H1 (cell line): Measurements from ENCODE around the gene MRPL3. TPM values are rescaled to one million over a fixed set of nuclear protein-coding genes. Genes with fewer than 3 reads are reported as not detected.

Source experiments
- CTCF ChIA-PET: fragments of 300-600 bp; sonication (Branson Sonifier 250); formaldehyde crosslinking; loops from one replicate; lab custom pipeline; 2021; ENCODE audit not compliant: partially characterized antibody; lab: Charles Lee
- POLR2A ChIA-PET: fragments of 300-600 bp; sonication (Branson Sonifier 250); formaldehyde crosslinking; loops from one replicate; lab custom pipeline; 2021; ENCODE audit warnings: inconsistent platforms; ENCODE audit not compliant: partially characterized antibody; lab: Charles Lee
- DNase-seq, 2 experiments: peaks; one replicate each; pipeline versions ENCODE4 v3.0.0 to v3.0.0-alpha.2; 2010 to 2022; ENCODE audit warnings: low spot score in 2 of 2, low read depth in 1 of 2, mixed read lengths in 1 of 2
- FAIRE-seq: peaks from 2 replicates; lab custom pipeline; 2011; peaks lifted over from hg19 to GRCh38; lab: Jason Lieb, UNC
- H2AFZ ChIP-seq: 2 replicates; pipeline ENCODE4 v1.8.1; 2012; ENCODE audit warnings: low read length, inconsistent platforms
- H2AK5ac ChIP-seq: 2 replicates; pipeline ENCODE4 v1.6.1; 2013; ENCODE audit warnings: low read depth, low read length
- H2BK120ac ChIP-seq: replicated peaks from 2 replicates; pipeline ENCODE3; 2013; ENCODE audit warnings: low read depth, low read length, inconsistent platforms
- H2BK12ac ChIP-seq: 2 replicates; pipeline ENCODE4 v1.6.1; 2013; ENCODE audit warnings: low read depth, low read length
- H2BK15ac ChIP-seq: 2 replicates; pipeline ENCODE4 v1.6.1; 2013; ENCODE audit warnings: low read length
- H2BK20ac ChIP-seq: 2 replicates; pipeline ENCODE4 v1.6.1; 2013; ENCODE audit warnings: low read length
- H2BK5ac ChIP-seq: 2 replicates; pipeline ENCODE4 v1.6.1; 2013; ENCODE audit warnings: low read depth, low read length
- H3K14ac ChIP-seq: 2 replicates; pipeline ENCODE4 v1.6.1; 2013; ENCODE audit warnings: inconsistent platforms; ENCODE audit not compliant: insufficient read length
- H3K18ac ChIP-seq: 2 replicates; pipeline ENCODE4 v1.6.1; 2013; ENCODE audit warnings: low read length; ENCODE audit errors: extremely low read depth
- H3K23ac ChIP-seq: 2 replicates; pipeline ENCODE4 v1.6.1; 2013; ENCODE audit warnings: inconsistent platforms; ENCODE audit not compliant: insufficient read length
- H3K23me2 ChIP-seq: 2 replicates; pipeline ENCODE4 v1.6.1; 2013; ENCODE audit warnings: low read depth, low read length
- H3K27ac ChIP-seq: 2 replicates; pipeline ENCODE4 v1.6.1; 2011; ENCODE audit warnings: low read depth, low read length, inconsistent platforms
- H3K27me3 ChIP-seq, 4 experiments: replicated peaks in 1 of 4; 1 replicate in 1 of 4; 2 replicates in 3 of 4; pipeline versions ENCODE4 v1.6.1 to v1.8.1; 2011 to 2013; ENCODE audit warnings: low read length in 3 of 4, mild to moderate bottlenecking in 3 of 4, inconsistent platforms in 2 of 4, mixed read lengths in 2 of 4, moderate library complexity in 1 of 4; ENCODE audit not compliant: control insufficient read depth in 3 of 4, insufficient read depth in 3 of 4; ENCODE audit errors: extremely low read depth in 1 of 4
- H3K36me3 ChIP-seq, 4 experiments: 2 replicates each; pipeline versions ENCODE4 v1.6.1 to v1.8.1; 2011 to 2013; ENCODE audit warnings: mild to moderate bottlenecking in 4 of 4, low read length in 3 of 4, moderate library complexity in 2 of 4, control low read depth in 1 of 4, inconsistent platforms in 1 of 4; ENCODE audit not compliant: insufficient read depth in 4 of 4, control insufficient read depth in 2 of 4
- H3K4ac ChIP-seq: replicated peaks from 2 replicates; pipeline ENCODE3; 2013; ENCODE audit warnings: low read length, low read depth, mixed read lengths, inconsistent platforms; ENCODE audit not compliant: insufficient read length
- H3K4me1 ChIP-seq, 4 experiments: replicated peaks in 1 of 4; 1 replicate in 1 of 4; 2 replicates in 3 of 4; pipeline versions ENCODE4 v1.6.1 to v1.8.1; 2011 to 2013; ENCODE audit warnings: low read length in 3 of 4, inconsistent platforms in 2 of 4, mixed read lengths in 1 of 4; ENCODE audit not compliant: insufficient read depth in 4 of 4, control insufficient read depth in 3 of 4
- H3K4me2 ChIP-seq, 2 experiments: 2 replicates each; pipeline versions ENCODE4 v1.6.1 to v1.8.1; 2011 to 2013; ENCODE audit warnings: low read depth in 2 of 2, low read length in 2 of 2, control low read depth in 1 of 2, inconsistent platforms in 1 of 2, mild to moderate bottlenecking in 1 of 2; ENCODE audit not compliant: insufficient read depth in 1 of 2
- H3K4me3 ChIP-seq, 4 experiments: fragments of 200-600, 300-600 bp in 1 of 4; sonication (generic), shearing (Covaris generic), sonication (Bioruptor Twin) in 1 of 4; 2 replicates each; pipeline versions ENCODE4 v1.5.1 to v1.8.1; 2011 to 2016; ENCODE audit warnings: low read length in 4 of 4, low read depth in 3 of 4, control low read depth in 2 of 4, inconsistent platforms in 2 of 4, mild to moderate bottlenecking in 2 of 4, mixed read lengths in 1 of 4, moderate library complexity in 1 of 4; ENCODE audit not compliant: insufficient read depth in 2 of 4; ENCODE audit errors: extremely low read depth in 1 of 4
- H3K56ac ChIP-seq: replicated peaks from 2 replicates; pipeline ENCODE3; 2013; ENCODE audit warnings: low read depth, mild to moderate bottlenecking, mixed read lengths, low read length, inconsistent platforms; ENCODE audit not compliant: insufficient read length
- H3K79me1 ChIP-seq: 2 replicates; pipeline ENCODE4 v1.6.1; 2013; ENCODE audit warnings: low read depth, low read length, control low read depth
- H3K79me2 ChIP-seq, 2 experiments: 2 replicates each; pipeline versions ENCODE4 v1.6.1 to v1.8.1; 2012 to 2013; ENCODE audit warnings: low read length in 2 of 2, mild to moderate bottlenecking in 2 of 2, inconsistent platforms in 1 of 2; ENCODE audit not compliant: insufficient read depth in 2 of 2, control insufficient read depth in 1 of 2
- H3K9ac ChIP-seq, 4 experiments: replicated peaks in 1 of 4; 1 replicate in 1 of 4; 2 replicates in 3 of 4; pipeline versions ENCODE4 v1.6.1 to v1.8.1; 2011 to 2013; ENCODE audit warnings: low read depth in 3 of 4, low read length in 3 of 4, control low read depth in 2 of 4, mild to moderate bottlenecking in 2 of 4, moderate library complexity in 2 of 4, inconsistent platforms in 1 of 4; ENCODE audit errors: extremely low read depth in 1 of 4
- H3K9me3 ChIP-seq, 2 experiments: 2 replicates each; pipeline versions ENCODE4 v1.6.1 to v1.8.1; 2012 to 2013; ENCODE audit warnings: mild to moderate bottlenecking in 2 of 2, moderate library complexity in 2 of 2, control low read depth in 1 of 2, inconsistent platforms in 1 of 2, low read depth in 1 of 2, low read length in 1 of 2, mixed read lengths in 1 of 2; ENCODE audit not compliant: insufficient read depth in 2 of 2
- H4K20me1 ChIP-seq, 2 experiments: replicated peaks in 1 of 2; 2 replicates each; pipeline versions ENCODE3 to v1.8.1; 2011 to 2013; ENCODE audit warnings: inconsistent platforms in 2 of 2, low read length in 2 of 2, mild to moderate bottlenecking in 1 of 2; ENCODE audit not compliant: insufficient read depth in 2 of 2, control insufficient read depth in 1 of 2
- H4K5ac ChIP-seq: 2 replicates; pipeline ENCODE4 v1.6.1; 2013; ENCODE audit warnings: low read length, low read depth, mixed read lengths, inconsistent platforms; ENCODE audit not compliant: insufficient read length
- H4K8ac ChIP-seq: 2 replicates; pipeline ENCODE4 v1.8.0; 2013; ENCODE audit warnings: mild to moderate bottlenecking, moderate library complexity, low read length, inconsistent platforms; ENCODE audit not compliant: insufficient read depth; ENCODE audit errors: extremely low read depth
- H4K91ac ChIP-seq: replicated peaks from 2 replicates; pipeline ENCODE3; 2013; ENCODE audit warnings: low read length, mixed read lengths, inconsistent platforms; ENCODE audit not compliant: insufficient read length
- CREB1 ChIP-seq: IDR thresholded peaks from 2 replicates; pipeline ENCODE4 v1.6.1; 2012; ENCODE audit warnings: inconsistent platforms
- GTF2F1 ChIP-seq: IDR thresholded peaks from 2 replicates; pipeline ENCODE4 v1.6.1; 2012; ENCODE audit warnings: low read depth, low read length, improper control_type of control experiment, borderline replicate concordance
- KDM4A ChIP-seq: IDR thresholded peaks from one replicate; pipeline ENCODE4 v1.7.1; 2012; ENCODE audit warnings: low read depth, mild to moderate bottlenecking, moderate library complexity, low read length, inconsistent platforms; ENCODE audit not compliant: severe bottlenecking
- MAFK ChIP-seq: IDR thresholded peaks from 2 replicates; pipeline ENCODE4 v1.6.1; 2012; ENCODE audit warnings: low read depth, mild to moderate bottlenecking, improper control_type of control experiment, low read length
- POLR2AphosphoS5 ChIP-seq: IDR thresholded peaks from 2 replicates; pipeline ENCODE4 v1.6.1; 2011; ENCODE audit warnings: low read depth, low read length
- TAF7 ChIP-seq: optimal IDR thresholded peaks from 2 replicates; pipeline ENCODE3; 2011; ENCODE audit warnings: low read depth, mild to moderate bottlenecking, inconsistent platforms, low read length, moderate library complexity, borderline replicate concordance
- TEAD4 ChIP-seq: IDR thresholded peaks from 2 replicates; pipeline ENCODE4 v1.6.1; 2012; ENCODE audit warnings: low read depth, low read length, inconsistent platforms, mixed read lengths
- whole genome bisulfite sequencing, 2 experiments: shearing (Covaris generic) in 1 of 2; methylation state at CpG; one replicate each; pipeline versions ENCODE4 v1.1.6 to v1.1.7; 2013 to 2015; ENCODE audit warnings: low lambda C conversion rate in 2 of 2, mixed read lengths in 2 of 2, inconsistent platforms in 1 of 2, low coverage in 1 of 2, missing lambda C conversion rate in 1 of 2; ENCODE audit not compliant: insufficient replicate concordance in 2 of 2, insufficient coverage in 1 of 2, insufficient read length in 1 of 2; ENCODE audit errors: extremely low coverage in 1 of 2, missing lambda C conversion rate in 1 of 2; 5-methylcytosine and 5-hydroxymethylcytosine counted together
- long read RNA-seq, 2 experiments: library from RNA in 1 of 2; library from capped mRNA in 1 of 2; stranded (forward); transcript quantifications; one replicate each; pipeline ENCODE4 v2.0.0, GENCODE V29; 2021; ENCODE audit warnings: inconsistent platforms in 1 of 2
- polyA minus RNA-seq, 3 experiments: library from RNA; depleted of rRNA, polyadenylated mRNA; stranded (reverse); fragments of >200 nt; gene quantifications; 1 replicate in 2 of 3; 2 replicates in 1 of 3; pipeline ENCODE4 v1.2.3, GENCODE V29; 2011
- polyA plus RNA-seq, 7 experiments: library from polyadenylated mRNA; depleted of rRNA in 3 of 7; stranded (reverse) in 5 of 7; unstranded in 2 of 7; fragments of >200 nt in 5 of 7; fragments of 200-250 nt in 2 of 7; gene quantifications; 1 replicate in 5 of 7; 2 replicates in 1 of 7; 4 replicates in 1 of 7; pipeline versions ENCODE4 v1.2.1 to v1.2.3, GENCODE V29; 2011 to 2013; ENCODE audit warnings: missing spikeins in 2 of 7, mixed read lengths in 2 of 7
- total RNA-seq: library from RNA; stranded (reverse); fragmentation: NEBNext Ultra II Directional; extraction: Animal tissue kit (Norgen Biotek cat#: 25700); gene quantifications from 2 replicates; pipeline ENCODE4 v1.2.1, GENCODE V29; 2021

MRPL3 gene
- 164 and 175 TPM in 2 replicates for total RNA-seq
- 99.9 and 164 TPM in 2 replicates for polyA plus RNA-seq (2011; rRNA removed)
- 159 TPM for polyA plus RNA-seq (2011; cell fraction: cytosol; rRNA removed)
- 76.5 TPM for polyA plus RNA-seq (2011; cell fraction: nucleus; rRNA removed)
- polyA plus RNA-seq (2012, experiment 1 of 2) = 114 to 170 TPM (median 127 TPM) in 4 replicates
- 34.5 TPM for polyA plus RNA-seq (2012, experiment 2 of 2)
- 151 TPM for polyA plus RNA-seq (2013, experiment 1 of 2)
- 157 TPM for polyA plus RNA-seq (2013, experiment 2 of 2)
- polyA minus RNA-seq (2011; rRNA and poly(A)+ RNA removed) = 139 and 229 TPM in 2 replicates
- polyA minus RNA-seq (2011; cell fraction: cytosol; rRNA and poly(A)+ RNA removed) = 61.7 TPM
- 205 TPM for polyA minus RNA-seq (2011; cell fraction: nucleus; rRNA and poly(A)+ RNA removed)
- long read RNA-seq, experiment 1, transcript MRPL3-201 (10 exons, 1,706 nt) = major isoform, 180 of 299 reads
- long read RNA-seq, experiment 1, transcript MRPL3-209 (10 exons, 1,377 nt) = minor isoform, 5 of 299 reads
- long read RNA-seq, experiment 1, partial matches to known transcripts = 90 of 299 reads
- long read RNA-seq, experiment 1, other reads (novel, unspliced or antisense) = 20 of 299 reads
- long read RNA-seq, experiment 2, transcript MRPL3-201 (10 exons, 1,706 nt) = major isoform, 371 of 415 reads
- long read RNA-seq, experiment 2, transcript MRPL3-209 (10 exons, 1,377 nt) = minor isoform, 11 of 415 reads
- long read RNA-seq, experiment 2, transcript MRPL3-208 (4 exons, 813 nt) = minor isoform, 5 of 415 reads
- long read RNA-seq, experiment 2, transcript MRPL3-202 (11 exons, 1,457 nt) = minor isoform, 7 of 415 reads
- long read RNA-seq, experiment 2, partial matches to known transcripts = 7 of 415 reads
- long read RNA-seq, experiment 2, other reads (novel, unspliced or antisense) = 14 of 415 reads

DNA sequence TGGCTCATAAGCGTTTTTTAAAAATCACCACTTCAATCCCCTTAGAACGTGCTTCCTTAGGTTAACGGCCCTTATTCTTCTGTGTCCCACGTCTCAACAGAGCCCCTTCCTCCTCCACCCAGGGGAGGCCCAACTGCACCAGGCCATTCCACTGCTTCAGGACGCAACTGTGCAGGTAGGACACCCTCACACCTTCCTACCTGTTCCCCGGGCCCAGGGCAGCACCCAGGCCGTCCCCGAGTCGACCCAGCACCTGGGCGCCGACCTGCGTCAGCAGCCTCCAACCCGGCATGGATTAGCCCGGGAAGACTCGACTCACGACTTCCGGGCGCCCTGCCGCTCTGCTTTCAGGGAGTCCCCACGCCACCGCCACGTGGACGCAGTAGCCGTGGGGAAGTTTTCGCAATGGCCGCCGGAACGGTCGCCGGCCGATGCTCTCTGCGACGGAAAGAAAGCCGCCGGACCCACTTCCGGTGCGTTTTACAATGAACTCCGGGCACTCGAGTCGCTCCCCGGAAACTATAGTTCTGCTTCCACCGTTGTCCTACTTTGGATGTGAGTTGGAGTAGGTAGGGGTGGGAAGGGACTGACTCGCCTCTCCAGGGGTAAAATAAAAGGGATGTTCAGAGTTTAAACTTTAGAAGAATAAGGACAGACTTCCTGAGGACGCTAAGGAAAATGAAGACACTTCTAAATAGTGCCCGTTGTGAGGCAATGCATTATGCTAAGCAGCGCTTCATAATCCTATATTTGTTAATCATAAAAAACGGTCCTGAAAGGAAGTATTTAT, at the start of gene MRPL3:
MRPL3 (minus strand) TSS at position 442 of the 790 bp plus-strand sequence; CDS start at position 292, 150 bp downstream.
- no peak for FAIRE-seq
- H3K4ac ChIP-seq = peak within 1 kb of the TSS; percentile 82
- H2BK20ac ChIP-seq = no peak within 1 kb of the TSS
- H4K5ac ChIP-seq = peak within 1 kb of the TSS; percentile 86
- H2AFZ ChIP-seq = peak within 1 kb of the TSS; percentile 84
- H2AK5ac ChIP-seq = peak within 1 kb of the TSS; percentile 20; the same call in 1 of the 2 replicates
- H3K9ac ChIP-seq = peak within 1 kb of the TSS; percentile 83 to 99 (median 98)
- H2BK120ac ChIP-seq = peak within 1 kb of the TSS; percentile 58
- H2BK5ac ChIP-seq = peak within 1 kb of the TSS; percentile 93
- H3K4me3 ChIP-seq = peak within 1 kb of the TSS; percentile 91 to 97 (median 95)
- H3K79me2 ChIP-seq = peaks cover 17 to 36% of the 10 kb centered on the region in 2 experiments
- peak within 1 kb of the TSS; percentile 51; the same call in 1 of the 2 replicates for H2BK12ac ChIP-seq
- 0 out of 2 replicates have a peak within 1 kb of the TSS, but pooled peaks have one; percentile 31 for H2BK15ac ChIP-seq
- CTCF ChIA-PET = no interaction called here
- peak within 1 kb of the TSS; percentile 74 to 75 for H3K4me2 ChIP-seq
- H3K18ac ChIP-seq = peak within 1 kb of the TSS; percentile 91
- H3K23me2 ChIP-seq = peaks cover 3% of the 10 kb centered on the region; the same call in 1 of the 2 replicates
- peak within 1 kb of the TSS; percentile 94 for H3K27ac ChIP-seq
- H3K4me1 ChIP-seq = no peaks in the 10 kb centered on the region
- peak within 1 kb of the TSS; percentile 99 for H4K8ac ChIP-seq
- H3K9me3 ChIP-seq = no peaks in the 10 kb centered on the region
- DNase-seq = peak; percentile 70 to 86
- no peak within 1 kb of the TSS for H3K23ac ChIP-seq
- peak within 1 kb of the TSS; percentile 56 for H4K91ac ChIP-seq
- no peak within 1 kb of the TSS for H3K14ac ChIP-seq
- H3K27me3 ChIP-seq = peaks cover 0 to 16% (median 8%) of the 10 kb centered on the region in 4 experiments; a peak in 6 of 7 replicates
- no peaks in the 10 kb centered on the region for H4K20me1 ChIP-seq
- POLR2A ChIA-PET = interaction anchor here (1.6 to 4.3 kb wide), 2 partner anchors 12 to 31 kb away, joined by 4 to 19 read pairs; no protein-coding TSS in a partner anchor
- H3K36me3 ChIP-seq = peaks cover 4 to 31% (median 20%) of the 10 kb centered on the region in 4 experiments
- no peaks in the 10 kb centered on the region for H3K79me1 ChIP-seq
- peak within 1 kb of the TSS; percentile 79 for H3K56ac ChIP-seq
- WGBS, 2 experiments = 6% methylated on average over 47 of the region's 47 CpGs; no CpG with 5 or more reads in 1 of the 2 experiments
- TF ChIP-seq POLR2AphosphoS5 (peak; percentile 85), TAF7 (peak; percentile 94), MAFK (no peak), KDM4A (peak; percentile 73), CREB1 (peak; percentile 75), TEAD4 (0 out of 2 replicates have a peak, but pooled peaks have one; percentile 57), GTF2F1 (peak; percentile 62; the same call in 1 of the 2 replicates)
